Tibial artery (tissue), 4 donors: ENCODE results near the gene RFX4.
A peak's percentile ranks its signal among the peaks of the same experiment; 100 is the strongest.

ENCODE experiments used
- DNase-seq, 2 donors: peaks; one replicate each; pipeline ENCODE4 v3.0.0-alpha.2; 2019
- H3K27ac ChIP-seq, 2 donors: fragments of 200-600 bp; sonication (generic) in 1 of 2; 1 replicate in 1 of 2; 2 replicates in 1 of 2; pipeline ENCODE4 v1.5.1; 2018 to 2019; ENCODE audit warnings: mild to moderate bottlenecking in 1 of 2
- H3K27me3 ChIP-seq, 2 donors: fragments of 200-600 bp; sonication (generic) in 1 of 2; one replicate each; pipeline versions ENCODE4 v1.5.1 to v1.6.0; 2016 to 2019
- H3K36me3 ChIP-seq, 3 donors: fragments of 200-600 bp; sonication (generic) in 2 of 3; one replicate each; pipeline ENCODE4 v1.5.1; 2016 to 2019; ENCODE audit warnings: mild to moderate bottlenecking in 2 of 3
- H3K4me1 ChIP-seq, 4 donors: fragments of 200-600 bp; sonication (generic) in 2 of 4; 1 replicate in 3 of 4; 2 replicates in 1 of 4; pipeline ENCODE4 v1.5.1; 2016 to 2019
- H3K4me3 ChIP-seq, 2 donors: fragments of 200-600 bp; sonication (generic) in 1 of 2; 1 replicate in 1 of 2; 2 replicates in 1 of 2; pipeline ENCODE4 v1.5.1; 2018 to 2019; ENCODE audit warnings: mild to moderate bottlenecking in 2 of 2
- H3K9me3 ChIP-seq, 3 donors: fragments of 200-600 bp; sonication (generic) in 1 of 3; one replicate each; pipeline ENCODE4 v1.5.1; 2016 to 2019
- intact Hi-C: fragments of 100-400 bp; cut with DNase I; formaldehyde crosslinking; loops from one replicate; pipeline ENCODE4 v1.15.0; 2023; ENCODE audit warnings: low total_unique reads
- TF ChIP-seq, protein P1 (sequence below), 2 experiments: fragments of 200-600 bp in 1 of 2; fragments of 450-650 bp in 1 of 2; IDR thresholded peaks; one replicate each; pipeline ENCODE4 v1.5.1; 2017 to 2019; ENCODE audit warnings: antibody characterized with exemption in 2 of 2, mild to moderate bottlenecking in 1 of 2, moderate library complexity in 1 of 2

RFX4 gene

DNA sequence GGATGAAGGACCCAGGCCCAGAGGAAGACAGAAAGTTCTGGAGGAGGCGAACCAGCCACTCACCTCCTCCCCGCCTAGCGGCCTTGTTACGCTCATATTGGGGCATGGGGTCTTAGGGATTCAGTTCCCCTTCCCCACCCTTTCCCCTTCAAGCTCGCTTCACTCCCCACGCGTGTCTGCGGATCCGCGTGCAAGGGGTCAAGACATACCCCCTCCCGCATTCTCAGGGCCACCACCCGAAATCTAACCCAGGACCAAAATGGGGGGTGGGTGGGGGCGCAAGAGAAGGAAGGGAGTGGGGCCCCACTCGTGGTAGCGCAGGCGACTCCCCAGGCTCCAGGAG lies 584 bp upstream of the RFX4 start:
- H3K9me3 ChIP-seq, result no peaks in the 10 kb centered on the region
- H3K27ac ChIP-seq, result no peak overlapping the region
- no peak for DNase-seq
- peak overlapping the region in 1 of 2 donors; percentile 47 for H3K4me3 ChIP-seq
- intact Hi-C loops, result loop anchor here (10.0 kb wide), 1 partner anchor 1193 kb away; the partner anchor contains the start of gene ASCL4
- H3K4me1 ChIP-seq, result peaks cover 0 to 69% (median 59%) of the 10 kb centered on the region in 4 donors
- H3K27me3 ChIP-seq, result peaks cover 5 to 95% of the 10 kb centered on the region in 2 donors
- no peaks in the 10 kb centered on the region for H3K36me3 ChIP-seq
- TF ChIP-seq, protein P1, sequence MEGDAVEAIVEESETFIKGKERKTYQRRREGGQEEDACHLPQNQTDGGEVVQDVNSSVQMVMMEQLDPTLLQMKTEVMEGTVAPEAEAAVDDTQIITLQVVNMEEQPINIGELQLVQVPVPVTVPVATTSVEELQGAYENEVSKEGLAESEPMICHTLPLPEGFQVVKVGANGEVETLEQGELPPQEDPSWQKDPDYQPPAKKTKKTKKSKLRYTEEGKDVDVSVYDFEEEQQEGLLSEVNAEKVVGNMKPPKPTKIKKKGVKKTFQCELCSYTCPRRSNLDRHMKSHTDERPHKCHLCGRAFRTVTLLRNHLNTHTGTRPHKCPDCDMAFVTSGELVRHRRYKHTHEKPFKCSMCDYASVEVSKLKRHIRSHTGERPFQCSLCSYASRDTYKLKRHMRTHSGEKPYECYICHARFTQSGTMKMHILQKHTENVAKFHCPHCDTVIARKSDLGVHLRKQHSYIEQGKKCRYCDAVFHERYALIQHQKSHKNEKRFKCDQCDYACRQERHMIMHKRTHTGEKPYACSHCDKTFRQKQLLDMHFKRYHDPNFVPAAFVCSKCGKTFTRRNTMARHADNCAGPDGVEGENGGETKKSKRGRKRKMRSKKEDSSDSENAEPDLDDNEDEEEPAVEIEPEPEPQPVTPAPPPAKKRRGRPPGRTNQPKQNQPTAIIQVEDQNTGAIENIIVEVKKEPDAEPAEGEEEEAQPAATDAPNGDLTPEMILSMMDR (IDR thresholded peaks at IDR 0.05), result no peak

DNA sequence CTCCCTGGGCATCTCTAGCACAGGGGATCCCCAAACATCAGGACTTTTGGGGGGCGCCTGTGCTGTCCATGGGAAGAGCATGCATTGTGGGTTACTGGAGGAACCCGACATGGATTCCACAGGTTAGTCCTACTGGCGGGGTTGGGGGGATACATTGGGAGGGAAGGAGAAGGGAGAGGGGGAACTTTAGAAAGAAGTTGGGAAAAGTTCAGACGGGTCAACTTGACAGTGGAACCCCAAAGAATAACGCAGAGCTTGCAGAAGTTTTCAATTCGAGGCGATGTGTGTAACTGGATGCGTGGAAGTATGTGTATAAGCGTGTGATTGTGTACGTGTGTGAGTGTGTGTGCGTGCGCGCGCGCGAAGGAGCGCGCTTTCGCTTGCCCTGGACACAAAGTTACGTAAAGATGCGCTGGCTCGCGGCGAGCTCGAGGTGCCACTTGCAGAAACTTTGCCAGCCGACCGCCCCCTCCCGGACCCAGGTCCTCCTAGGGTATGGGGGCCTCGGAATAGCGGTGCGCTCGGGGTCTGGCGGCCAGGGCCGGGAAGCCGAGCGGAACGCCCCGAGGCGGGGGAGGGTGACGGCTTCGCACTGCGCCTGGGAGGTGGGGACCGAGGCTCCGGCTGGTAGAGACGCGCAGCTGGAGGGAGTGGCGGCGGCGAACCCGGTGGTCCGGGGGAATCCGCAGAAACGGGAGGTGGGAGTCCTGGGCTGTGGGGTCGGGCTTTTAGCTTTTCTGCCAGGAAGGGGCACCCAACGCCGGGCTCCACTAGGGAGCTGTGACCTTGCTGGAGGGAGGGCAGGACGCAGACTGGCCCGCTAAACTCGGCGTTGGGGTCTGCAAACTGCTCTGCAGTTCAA lies 669 bp downstream of the RFX4 start:
- Histone ChIP-seq H3K27ac (no peak overlapping the region), H3K4me3 (peak overlapping the region; percentile 34 to 47), H3K36me3 (no peaks in the 10 kb centered on the region), H3K4me1 (peaks cover 0 to 74% (median 62%) of the 10 kb centered on the region in 4 donors), H3K27me3 (peaks cover 5 to 99% of the 10 kb centered on the region in 2 donors), H3K9me3 (no peaks in the 10 kb centered on the region)
- TF ChIP-seq, protein P1 (IDR thresholded peaks at IDR 0.05), result no peak
- intact Hi-C loops, result loop anchor here (10.0 kb wide), 1 partner anchor 1191 kb away; the partner anchor contains the start of gene ASCL4
- no peak for DNase-seq

DNA sequence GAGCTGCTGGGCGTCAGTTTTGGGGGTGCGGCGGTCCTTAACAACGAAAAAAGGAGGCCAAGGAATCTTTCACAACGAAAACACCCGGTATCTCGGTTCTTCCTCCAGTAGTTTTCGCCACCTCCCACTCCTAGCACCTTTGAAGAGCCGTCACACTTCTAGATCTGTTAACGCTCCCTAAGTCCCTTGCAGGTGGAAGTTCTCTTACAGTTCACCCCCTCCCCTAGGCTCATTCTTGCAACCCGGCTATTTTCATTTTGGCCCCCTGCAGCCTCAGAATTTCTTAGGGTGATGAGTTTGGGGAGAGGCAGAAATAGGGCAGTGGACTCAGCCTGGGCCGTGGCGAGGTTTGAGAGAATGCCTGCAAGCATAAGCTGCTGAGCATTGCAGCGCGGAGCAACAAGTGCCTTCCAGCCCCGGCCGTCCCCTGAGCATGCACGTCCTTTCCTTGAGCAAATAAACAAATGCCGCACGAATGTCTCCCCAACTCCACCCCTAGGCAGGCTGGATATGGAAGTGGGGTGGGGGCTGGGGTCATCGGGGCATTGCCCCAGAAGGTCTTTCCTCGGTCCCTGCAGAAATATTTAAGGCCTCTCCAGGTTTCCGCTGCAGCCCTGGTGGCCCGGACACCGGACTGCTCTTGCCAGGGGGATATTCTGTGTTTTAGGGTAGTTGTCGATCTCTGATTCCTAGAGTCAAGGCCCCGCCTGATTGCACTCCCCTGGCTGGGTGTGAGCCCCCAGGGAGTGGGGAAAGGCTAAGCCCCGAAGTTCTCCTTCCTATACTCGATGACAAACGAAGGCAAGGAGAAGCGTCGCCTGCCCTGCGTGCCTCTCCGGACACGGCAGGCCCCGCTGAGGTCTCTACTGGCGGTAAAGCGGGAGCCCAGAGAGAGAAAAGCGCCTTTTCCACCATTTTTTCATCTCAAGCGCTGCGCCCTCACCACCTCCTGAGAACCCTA lies 1.6 kb downstream of the RFX4 start:
- Histone ChIP-seq H3K27me3 (peaks cover 5 to 98% of the 10 kb centered on the region in 2 donors), H3K36me3 (no peaks in the 10 kb centered on the region), H3K4me3 (peak overlapping the region in 1 of 2 donors; percentile 47), H3K27ac (no peak overlapping the region), H3K4me1 (peaks cover 0 to 74% (median 62%) of the 10 kb centered on the region in 4 donors), H3K9me3 (no peaks in the 10 kb centered on the region)
- TF ChIP-seq, protein P1 (IDR thresholded peaks at IDR 0.05), result no peak
- no peak for DNase-seq
- intact Hi-C loops, result loop anchor here (10.0 kb wide), 1 partner anchor 1190 kb away; the partner anchor contains the start of gene ASCL4

DNA sequence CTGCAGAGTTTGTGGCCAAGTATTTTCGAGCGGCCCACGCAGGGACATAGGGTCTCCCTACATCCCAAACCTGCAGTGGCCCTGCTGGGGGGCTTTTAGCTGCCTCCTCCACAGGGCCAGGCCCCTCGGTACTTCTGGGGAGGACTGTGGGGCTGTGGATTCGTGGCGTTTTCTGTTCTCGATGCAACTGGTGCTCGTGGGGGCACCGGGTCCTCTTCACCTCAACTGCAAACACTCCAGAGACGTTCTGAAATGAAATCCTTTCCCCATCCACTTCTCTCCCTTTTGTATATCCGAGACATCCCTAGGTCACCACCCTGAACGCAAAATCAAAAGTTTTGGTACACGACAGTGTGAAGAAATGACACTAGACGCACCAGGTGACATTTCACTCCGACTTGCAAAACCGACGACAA lies 2.3 kb downstream of the RFX4 start:
- H3K4me3 ChIP-seq, result no peak overlapping the region
- TF ChIP-seq, protein P1 (IDR thresholded peaks at IDR 0.05), result no peak
- intact Hi-C loops, result loop anchor here (10.0 kb wide), 1 partner anchor 1190 kb away; the partner anchor contains the start of gene ASCL4
- H3K27me3 ChIP-seq, result peaks cover 5 to 98% of the 10 kb centered on the region in 2 donors
- H3K27ac ChIP-seq, result no peak overlapping the region
- no peaks in the 10 kb centered on the region for H3K9me3 ChIP-seq
- DNase-seq, result no peak
- no peaks in the 10 kb centered on the region for H3K36me3 ChIP-seq
- H3K4me1 ChIP-seq, result peaks cover 0 to 74% (median 62%) of the 10 kb centered on the region in 4 donors
